ENCODE results near the gene ACADSB. TPM values are rescaled to one million over a fixed set of nuclear protein-coding genes. Genes with fewer than 3 reads are reported as not detected.

The ACADSB gene
- total RNA-seq, 1 experiment from 2014 or later = 14.5 TPM

- TF ChIP-seq, protein P1, sequence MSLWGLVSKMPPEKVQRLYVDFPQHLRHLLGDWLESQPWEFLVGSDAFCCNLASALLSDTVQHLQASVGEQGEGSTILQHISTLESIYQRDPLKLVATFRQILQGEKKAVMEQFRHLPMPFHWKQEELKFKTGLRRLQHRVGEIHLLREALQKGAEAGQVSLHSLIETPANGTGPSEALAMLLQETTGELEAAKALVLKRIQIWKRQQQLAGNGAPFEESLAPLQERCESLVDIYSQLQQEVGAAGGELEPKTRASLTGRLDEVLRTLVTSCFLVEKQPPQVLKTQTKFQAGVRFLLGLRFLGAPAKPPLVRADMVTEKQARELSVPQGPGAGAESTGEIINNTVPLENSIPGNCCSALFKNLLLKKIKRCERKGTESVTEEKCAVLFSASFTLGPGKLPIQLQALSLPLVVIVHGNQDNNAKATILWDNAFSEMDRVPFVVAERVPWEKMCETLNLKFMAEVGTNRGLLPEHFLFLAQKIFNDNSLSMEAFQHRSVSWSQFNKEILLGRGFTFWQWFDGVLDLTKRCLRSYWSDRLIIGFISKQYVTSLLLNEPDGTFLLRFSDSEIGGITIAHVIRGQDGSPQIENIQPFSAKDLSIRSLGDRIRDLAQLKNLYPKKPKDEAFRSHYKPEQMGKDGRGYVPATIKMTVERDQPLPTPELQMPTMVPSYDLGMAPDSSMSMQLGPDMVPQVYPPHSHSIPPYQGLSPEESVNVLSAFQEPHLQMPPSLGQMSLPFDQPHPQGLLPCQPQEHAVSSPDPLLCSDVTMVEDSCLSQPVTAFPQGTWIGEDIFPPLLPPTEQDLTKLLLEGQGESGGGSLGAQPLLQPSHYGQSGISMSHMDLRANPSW (CRISPR knock-in tag; conservative IDR thresholded peaks at IDR 0.05; ENCODE audit: low read depth) = no peak
- TF ChIP-seq, protein P2, sequence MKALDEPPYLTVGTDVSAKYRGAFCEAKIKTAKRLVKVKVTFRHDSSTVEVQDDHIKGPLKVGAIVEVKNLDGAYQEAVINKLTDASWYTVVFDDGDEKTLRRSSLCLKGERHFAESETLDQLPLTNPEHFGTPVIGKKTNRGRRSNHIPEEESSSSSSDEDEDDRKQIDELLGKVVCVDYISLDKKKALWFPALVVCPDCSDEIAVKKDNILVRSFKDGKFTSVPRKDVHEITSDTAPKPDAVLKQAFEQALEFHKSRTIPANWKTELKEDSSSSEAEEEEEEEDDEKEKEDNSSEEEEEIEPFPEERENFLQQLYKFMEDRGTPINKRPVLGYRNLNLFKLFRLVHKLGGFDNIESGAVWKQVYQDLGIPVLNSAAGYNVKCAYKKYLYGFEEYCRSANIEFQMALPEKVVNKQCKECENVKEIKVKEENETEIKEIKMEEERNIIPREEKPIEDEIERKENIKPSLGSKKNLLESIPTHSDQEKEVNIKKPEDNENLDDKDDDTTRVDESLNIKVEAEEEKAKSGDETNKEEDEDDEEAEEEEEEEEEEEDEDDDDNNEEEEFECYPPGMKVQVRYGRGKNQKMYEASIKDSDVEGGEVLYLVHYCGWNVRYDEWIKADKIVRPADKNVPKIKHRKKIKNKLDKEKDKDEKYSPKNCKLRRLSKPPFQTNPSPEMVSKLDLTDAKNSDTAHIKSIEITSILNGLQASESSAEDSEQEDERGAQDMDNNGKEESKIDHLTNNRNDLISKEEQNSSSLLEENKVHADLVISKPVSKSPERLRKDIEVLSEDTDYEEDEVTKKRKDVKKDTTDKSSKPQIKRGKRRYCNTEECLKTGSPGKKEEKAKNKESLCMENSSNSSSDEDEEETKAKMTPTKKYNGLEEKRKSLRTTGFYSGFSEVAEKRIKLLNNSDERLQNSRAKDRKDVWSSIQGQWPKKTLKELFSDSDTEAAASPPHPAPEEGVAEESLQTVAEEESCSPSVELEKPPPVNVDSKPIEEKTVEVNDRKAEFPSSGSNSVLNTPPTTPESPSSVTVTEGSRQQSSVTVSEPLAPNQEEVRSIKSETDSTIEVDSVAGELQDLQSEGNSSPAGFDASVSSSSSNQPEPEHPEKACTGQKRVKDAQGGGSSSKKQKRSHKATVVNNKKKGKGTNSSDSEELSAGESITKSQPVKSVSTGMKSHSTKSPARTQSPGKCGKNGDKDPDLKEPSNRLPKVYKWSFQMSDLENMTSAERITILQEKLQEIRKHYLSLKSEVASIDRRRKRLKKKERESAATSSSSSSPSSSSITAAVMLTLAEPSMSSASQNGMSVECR (CRISPR knock-in tag; IDR thresholded peaks at IDR 0.05; ENCODE audit: borderline replicate concordance) = no peak
- TF ChIP-seq EMX1 (CRISPR knock-in tag; IDR thresholded peaks at IDR 0.05) = no peak
- TF ChIP-seq, protein P3, sequence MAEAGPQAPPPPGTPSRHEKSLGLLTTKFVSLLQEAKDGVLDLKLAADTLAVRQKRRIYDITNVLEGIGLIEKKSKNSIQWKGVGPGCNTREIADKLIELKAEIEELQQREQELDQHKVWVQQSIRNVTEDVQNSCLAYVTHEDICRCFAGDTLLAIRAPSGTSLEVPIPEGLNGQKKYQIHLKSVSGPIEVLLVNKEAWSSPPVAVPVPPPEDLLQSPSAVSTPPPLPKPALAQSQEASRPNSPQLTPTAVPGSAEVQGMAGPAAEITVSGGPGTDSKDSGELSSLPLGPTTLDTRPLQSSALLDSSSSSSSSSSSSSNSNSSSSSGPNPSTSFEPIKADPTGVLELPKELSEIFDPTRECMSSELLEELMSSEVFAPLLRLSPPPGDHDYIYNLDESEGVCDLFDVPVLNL (CRISPR knock-in tag; IDR thresholded peaks at IDR 0.05; ENCODE audit: borderline replicate concordance, low read depth) = no peak
- TF ChIP-seq CDX4 (CRISPR knock-in tag; IDR thresholded peaks at IDR 0.05; ENCODE audit: borderline replicate concordance) = no peak
- TF ChIP-seq TP53 (CRISPR knock-in tag; IDR thresholded peaks at IDR 0.05) = no peak
- no peak for TF ChIP-seq FOXP1 (CRISPR knock-in tag; IDR thresholded peaks at IDR 0.05; ENCODE audit: borderline replicate concordance)
Measured at GRCh38 chr10:123074215-123074614, 65.4 kb downstream of the ACADSB start (continued).

DNA sequence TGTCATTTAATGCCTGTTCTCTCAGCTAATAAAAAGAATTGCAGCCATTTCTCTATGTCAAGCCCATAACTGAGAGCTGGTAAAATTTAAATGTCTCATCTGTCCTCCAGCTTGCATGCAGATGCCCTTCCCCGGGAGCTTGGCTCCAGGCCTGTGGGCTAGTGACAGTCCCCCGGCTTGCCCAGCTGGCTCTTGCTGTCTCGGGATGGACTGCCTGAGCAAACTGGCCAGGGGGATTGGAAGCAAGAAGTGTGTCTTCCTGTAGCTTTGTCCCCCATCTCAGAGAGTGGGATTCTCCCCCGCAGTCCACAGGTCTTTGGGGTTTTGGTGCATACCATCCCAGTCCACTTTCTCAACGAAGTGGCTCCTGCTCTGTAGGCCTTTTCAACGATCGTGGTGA, 73.1 kb downstream of the ACADSB start:
- peaks cover 9% of the 10 kb centered on the region for H3K4me1 Mint-ChIP-seq
- DNase-seq (ENCODE audit: low spot score) = no peak
- peaks cover 12% of the 10 kb centered on the region for H3K9me3 Mint-ChIP-seq
- H3K4me3 Mint-ChIP-seq = no peak overlapping the region
- ATAC-seq = no peak
- ChIA-PET CTCF (interaction anchor here (0.8 to 1.1 kb wide), 2 partner anchors 36 to 38 kb away, joined by 3 to 4 read pairs; no protein-coding TSS in a partner anchor), POLR2A (interaction anchor here (0.8 kb wide), 1 partner anchor 11 kb away, joined by 3 read pairs; no protein-coding TSS in a partner anchor)
- no peak overlapping the region for H3K27ac Mint-ChIP-seq
- H3K27me3 Mint-ChIP-seq (ENCODE audit: low read depth) = peaks cover 5% of the 10 kb centered on the region
- H3K36me3 Mint-ChIP-seq = no peaks in the 10 kb centered on the region
- TF ChIP-seq MXD4 (CRISPR knock-in tag; IDR thresholded peaks at IDR 0.05; ENCODE audit: borderline replicate concordance) (no peak), ZNF317 (CRISPR knock-in tag; IDR thresholded peaks at IDR 0.05; ENCODE audit: borderline replicate concordance, low read depth) (no peak), TEAD4 (CRISPR knock-in tag; IDR thresholded peaks at IDR 0.05) (no peak), ZSCAN18 (CRISPR knock-in tag; IDR thresholded peaks at IDR 0.05) (no peak), NR2C2 (CRISPR knock-in tag; IDR thresholded peaks at IDR 0.05) (no peak), ATF1 (CRISPR knock-in tag; IDR thresholded peaks at IDR 0.05) (no peak)
- TF ChIP-seq, protein P4, sequence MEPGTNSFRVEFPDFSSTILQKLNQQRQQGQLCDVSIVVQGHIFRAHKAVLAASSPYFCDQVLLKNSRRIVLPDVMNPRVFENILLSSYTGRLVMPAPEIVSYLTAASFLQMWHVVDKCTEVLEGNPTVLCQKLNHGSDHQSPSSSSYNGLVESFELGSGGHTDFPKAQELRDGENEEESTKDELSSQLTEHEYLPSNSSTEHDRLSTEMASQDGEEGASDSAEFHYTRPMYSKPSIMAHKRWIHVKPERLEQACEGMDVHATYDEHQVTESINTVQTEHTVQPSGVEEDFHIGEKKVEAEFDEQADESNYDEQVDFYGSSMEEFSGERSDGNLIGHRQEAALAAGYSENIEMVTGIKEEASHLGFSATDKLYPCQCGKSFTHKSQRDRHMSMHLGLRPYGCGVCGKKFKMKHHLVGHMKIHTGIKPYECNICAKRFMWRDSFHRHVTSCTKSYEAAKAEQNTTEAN (CRISPR knock-in tag; IDR thresholded peaks at IDR 0.05) = no peak
- TF ChIP-seq, protein P5, sequence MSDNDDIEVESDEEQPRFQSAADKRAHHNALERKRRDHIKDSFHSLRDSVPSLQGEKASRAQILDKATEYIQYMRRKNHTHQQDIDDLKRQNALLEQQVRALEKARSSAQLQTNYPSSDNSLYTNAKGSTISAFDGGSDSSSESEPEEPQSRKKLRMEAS (CRISPR knock-in tag; IDR thresholded peaks at IDR 0.05) = no peak
- TF ChIP-seq, protein P2 (CRISPR knock-in tag; IDR thresholded peaks at IDR 0.05; ENCODE audit: borderline replicate concordance) = no peak
- TF ChIP-seq, protein P6, sequence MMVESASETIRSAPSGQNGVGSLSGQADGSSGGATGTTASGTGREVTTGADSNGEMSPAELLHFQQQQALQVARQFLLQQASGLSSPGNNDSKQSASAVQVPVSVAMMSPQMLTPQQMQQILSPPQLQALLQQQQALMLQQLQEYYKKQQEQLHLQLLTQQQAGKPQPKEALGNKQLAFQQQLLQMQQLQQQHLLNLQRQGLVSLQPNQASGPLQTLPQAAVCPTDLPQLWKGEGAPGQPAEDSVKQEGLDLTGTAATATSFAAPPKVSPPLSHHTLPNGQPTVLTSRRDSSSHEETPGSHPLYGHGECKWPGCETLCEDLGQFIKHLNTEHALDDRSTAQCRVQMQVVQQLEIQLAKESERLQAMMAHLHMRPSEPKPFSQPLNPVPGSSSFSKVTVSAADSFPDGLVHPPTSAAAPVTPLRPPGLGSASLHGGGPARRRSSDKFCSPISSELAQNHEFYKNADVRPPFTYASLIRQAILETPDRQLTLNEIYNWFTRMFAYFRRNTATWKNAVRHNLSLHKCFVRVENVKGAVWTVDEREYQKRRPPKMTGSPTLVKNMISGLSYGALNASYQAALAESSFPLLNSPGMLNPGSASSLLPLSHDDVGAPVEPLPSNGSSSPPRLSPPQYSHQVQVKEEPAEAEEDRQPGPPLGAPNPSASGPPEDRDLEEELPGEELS (CRISPR knock-in tag; IDR thresholded peaks at IDR 0.05) = no peak
